GM12878 (cell line): ENCODE results near the gene CUL4A. TPM values are rescaled to one million over a fixed set of nuclear protein-coding genes. Genes with fewer than 3 reads are reported as not detected.

ENCODE experiments used
- CREM ChIP-seq: IDR thresholded peaks from 2 replicates; pipeline ENCODE4 v1.6.1; 2014; ENCODE audit warnings: antibody characterized with exemption, low read depth
- EED ChIP-seq: sonication (generic); IDR thresholded peaks from 2 replicates; pipeline ENCODE4 v1.6.1; 2016; ENCODE audit warnings: antibody characterized with exemption, low read depth
- ESRRA ChIP-seq: IDR thresholded peaks from 2 replicates; pipeline ENCODE4 v1.6.1; 2012; ENCODE audit warnings: mild to moderate bottlenecking, low read length, improper control_type of control experiment
- GABPA ChIP-seq: IDR thresholded peaks from 2 replicates; pipeline ENCODE4 v1.6.1; 2014; ENCODE audit warnings: antibody characterized with exemption, low read depth, mild to moderate bottlenecking, inconsistent platforms
- HDGF ChIP-seq: fragments of 450-650 bp; IDR thresholded peaks from 2 replicates; pipeline ENCODE4 v1.6.1; 2016; ENCODE audit warnings: antibody characterized with exemption
- HSF1 ChIP-seq: fragments of 150-350 bp; IDR thresholded peaks from 2 replicates; pipeline ENCODE4 v1.6.1; 2014; ENCODE audit warnings: mild to moderate bottlenecking, low read depth, low read length
- IKZF1 ChIP-seq: fragments of 450-650 bp; conservative IDR thresholded peaks from 2 replicates; pipeline ENCODE4 v1.6.1; 2017; ENCODE audit warnings: antibody characterized with exemption, mild to moderate bottlenecking
- IKZF2 ChIP-seq, 2 experiments: fragments of 450-650 bp; IDR thresholded peaks; 2 replicates each; pipeline ENCODE4 v1.6.1; 2017; ENCODE audit warnings: mild to moderate bottlenecking in 2 of 2, moderate library complexity in 2 of 2
- JUNB ChIP-seq: IDR thresholded peaks from 2 replicates; pipeline ENCODE4 v1.6.1; 2016; ENCODE audit warnings: antibody characterized with exemption, mild to moderate bottlenecking
- KDM1A ChIP-seq: fragments of 200-600 bp; sonication (generic); IDR thresholded peaks from 2 replicates; pipeline ENCODE4 v1.6.1; 2016; ENCODE audit warnings: borderline replicate concordance
- MEF2A ChIP-seq: IDR thresholded peaks from 2 replicates; pipeline ENCODE4 v1.6.1; 2011; ENCODE audit warnings: low read depth, mild to moderate bottlenecking, low read length, moderate library complexity; ENCODE audit not compliant: insufficient read depth
- MEF2B ChIP-seq: fragments of 450-650 bp; IDR thresholded peaks from 2 replicates; pipeline ENCODE4 v1.6.1; 2018; ENCODE audit warnings: mild to moderate bottlenecking, moderate library complexity; ENCODE audit not compliant: partially characterized antibody, poor library complexity, severe bottlenecking
- NR2F1 ChIP-seq: fragments of 450-650 bp; conservative IDR thresholded peaks from 2 replicates; pipeline ENCODE4 v1.6.1; 2017; ENCODE audit warnings: mild to moderate bottlenecking
- PAX5 ChIP-seq: IDR thresholded peaks from 2 replicates; pipeline ENCODE4 v1.6.1; 2011; ENCODE audit warnings: low read depth, low read length, borderline replicate concordance
- PBX3 ChIP-seq: IDR thresholded peaks from 2 replicates; pipeline ENCODE4 v1.6.1; 2011; ENCODE audit warnings: mild to moderate bottlenecking, low read depth, low read length, moderate library complexity; ENCODE audit not compliant: insufficient replicate concordance
- POLR2A ChIP-seq: IDR thresholded peaks from 2 replicates; pipeline ENCODE4 v1.6.1; 2011; ENCODE audit warnings: low read depth, mild to moderate bottlenecking, low read length
- RAD21 ChIP-seq: IDR thresholded peaks from 2 replicates; pipeline ENCODE4 v1.6.1; 2011; ENCODE audit warnings: mild to moderate bottlenecking, low read depth, low read length, moderate library complexity; ENCODE audit not compliant: insufficient read depth
- RB1 ChIP-seq: fragments of 450-650 bp; formaldehyde crosslinking; IDR thresholded peaks from 2 replicates; pipeline ENCODE4 v1.6.1; 2017; ENCODE audit warnings: mild to moderate bottlenecking, borderline replicate concordance
- SIN3A ChIP-seq: IDR thresholded peaks from 2 replicates; pipeline ENCODE4 v1.6.1; 2012; ENCODE audit warnings: low read depth, low read length, improper control_type of control experiment
- SMAD1 ChIP-seq: fragments of 450-650 bp; IDR thresholded peaks from 2 replicates; pipeline ENCODE4 v1.6.1; 2018; ENCODE audit warnings: mild to moderate bottlenecking, low read depth; ENCODE audit not compliant: partially characterized antibody
- SPI1 ChIP-seq: IDR thresholded peaks from 2 replicates; pipeline ENCODE4 v1.6.1; 2011; ENCODE audit warnings: low read depth, mild to moderate bottlenecking, low read length, moderate library complexity, borderline replicate concordance; ENCODE audit not compliant: insufficient read depth
- YY1 ChIP-seq: IDR thresholded peaks from 2 replicates; pipeline ENCODE4 v1.6.1; 2011; ENCODE audit warnings: low read depth, mild to moderate bottlenecking, low read length
- polyA plus RNA-seq, 11 experiments: library from polyadenylated mRNA; depleted of rRNA in 4 of 11; unstranded in 6 of 11; stranded (reverse) in 5 of 11; fragments of >200 nt; fragmentation: Nextera tagmentation in 4 of 11; fragmentation: Illumina TruSeq in 1 of 11; extraction: Ambion mirVana in 4 of 11; extraction: Trizol in 1 of 11; gene quantifications; 1 replicate in 1 of 11; 2 replicates in 10 of 11; pipeline versions ENCODE4 v1.2.1 to v1.2.3, GENCODE V29; 2011 to 2016; ENCODE audit warnings: inconsistent platforms in 2 of 11, missing spikeins in 2 of 11, low read depth in 1 of 11
- total RNA-seq, 4 experiments: library from RNA; depleted of rRNA in 3 of 4; stranded (reverse); fragments of >200 nt in 3 of 4; fragmentation: Illumina TruSeq in 1 of 4; extraction: Trizol in 1 of 4; gene quantifications; 2 replicates each; pipeline versions ENCODE4 v1.2.1 to v1.2.3, GENCODE V29; 2013 to 2021
- TF ChIP-seq, protein P1 (sequence below): fragments of 450-650 bp; IDR thresholded peaks from 2 replicates; pipeline ENCODE4 v1.6.1; 2014; ENCODE audit warnings: mild to moderate bottlenecking
- TF ChIP-seq, protein P2 (sequence below): IDR thresholded peaks from 2 replicates; pipeline ENCODE4 v1.6.1; 2012; ENCODE audit warnings: low read depth, low read length, improper control_type of control experiment
- TF ChIP-seq, protein P3 (sequence below): fragments of 150-350 bp; IDR thresholded peaks from 2 replicates; pipeline ENCODE4 v1.6.1; 2016; ENCODE audit warnings: low read depth, low read length

Gene CUL4A
- total and polyA plus RNA-seq, 10 of the 15 experiments (the other 5 are each of a cell fraction or from before 2014, with no cell fraction given), result 19.7 to 74.3 (median 55.6) TPM

GRCh38 chr13:113299951-113300350, 90.5 kb downstream of the CUL4A start (continued):
- TF ChIP-seq PBX3, result no peak
- TF ChIP-seq MEF2A, result peak; percentile 56; the same call in 1 of the 2 replicates
- TF ChIP-seq SPI1, result peak; percentile 50; the same call in 1 of the 2 replicates
- peak; percentile 60 for TF ChIP-seq JUNB
- peak; percentile 63; the same call in 1 of the 2 replicates for TF ChIP-seq CREM
- no peak for TF ChIP-seq SMAD1
- TF ChIP-seq RB1, result no peak
- 0 out of 4 replicates have a peak, but pooled peaks have one; percentile 12 to 20 for TF ChIP-seq IKZF2 (IDR thresholded peaks at IDR 0.05)
- TF ChIP-seq, protein P1, sequence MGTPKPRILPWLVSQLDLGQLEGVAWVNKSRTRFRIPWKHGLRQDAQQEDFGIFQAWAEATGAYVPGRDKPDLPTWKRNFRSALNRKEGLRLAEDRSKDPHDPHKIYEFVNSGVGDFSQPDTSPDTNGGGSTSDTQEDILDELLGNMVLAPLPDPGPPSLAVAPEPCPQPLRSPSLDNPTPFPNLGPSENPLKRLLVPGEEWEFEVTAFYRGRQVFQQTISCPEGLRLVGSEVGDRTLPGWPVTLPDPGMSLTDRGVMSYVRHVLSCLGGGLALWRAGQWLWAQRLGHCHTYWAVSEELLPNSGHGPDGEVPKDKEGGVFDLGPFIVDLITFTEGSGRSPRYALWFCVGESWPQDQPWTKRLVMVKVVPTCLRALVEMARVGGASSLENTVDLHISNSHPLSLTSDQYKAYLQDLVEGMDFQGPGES, result no peak
- TF ChIP-seq IKZF1, result peak; percentile 49; the same call in 1 of the 2 replicates
- peak; percentile 62; the same call in 1 of the 2 replicates for TF ChIP-seq PAX5
- no peak for TF ChIP-seq KDM1A
- TF ChIP-seq SIN3A, result no peak
- no peak for TF ChIP-seq GABPA
- TF ChIP-seq POLR2A, result no peak
- TF ChIP-seq MEF2B, result no peak
- no peak for TF ChIP-seq YY1
- TF ChIP-seq, protein P2, sequence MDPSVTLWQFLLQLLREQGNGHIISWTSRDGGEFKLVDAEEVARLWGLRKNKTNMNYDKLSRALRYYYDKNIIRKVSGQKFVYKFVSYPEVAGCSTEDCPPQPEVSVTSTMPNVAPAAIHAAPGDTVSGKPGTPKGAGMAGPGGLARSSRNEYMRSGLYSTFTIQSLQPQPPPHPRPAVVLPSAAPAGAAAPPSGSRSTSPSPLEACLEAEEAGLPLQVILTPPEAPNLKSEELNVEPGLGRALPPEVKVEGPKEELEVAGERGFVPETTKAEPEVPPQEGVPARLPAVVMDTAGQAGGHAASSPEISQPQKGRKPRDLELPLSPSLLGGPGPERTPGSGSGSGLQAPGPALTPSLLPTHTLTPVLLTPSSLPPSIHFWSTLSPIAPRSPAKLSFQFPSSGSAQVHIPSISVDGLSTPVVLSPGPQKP, result no peak
- TF ChIP-seq, protein P3, sequence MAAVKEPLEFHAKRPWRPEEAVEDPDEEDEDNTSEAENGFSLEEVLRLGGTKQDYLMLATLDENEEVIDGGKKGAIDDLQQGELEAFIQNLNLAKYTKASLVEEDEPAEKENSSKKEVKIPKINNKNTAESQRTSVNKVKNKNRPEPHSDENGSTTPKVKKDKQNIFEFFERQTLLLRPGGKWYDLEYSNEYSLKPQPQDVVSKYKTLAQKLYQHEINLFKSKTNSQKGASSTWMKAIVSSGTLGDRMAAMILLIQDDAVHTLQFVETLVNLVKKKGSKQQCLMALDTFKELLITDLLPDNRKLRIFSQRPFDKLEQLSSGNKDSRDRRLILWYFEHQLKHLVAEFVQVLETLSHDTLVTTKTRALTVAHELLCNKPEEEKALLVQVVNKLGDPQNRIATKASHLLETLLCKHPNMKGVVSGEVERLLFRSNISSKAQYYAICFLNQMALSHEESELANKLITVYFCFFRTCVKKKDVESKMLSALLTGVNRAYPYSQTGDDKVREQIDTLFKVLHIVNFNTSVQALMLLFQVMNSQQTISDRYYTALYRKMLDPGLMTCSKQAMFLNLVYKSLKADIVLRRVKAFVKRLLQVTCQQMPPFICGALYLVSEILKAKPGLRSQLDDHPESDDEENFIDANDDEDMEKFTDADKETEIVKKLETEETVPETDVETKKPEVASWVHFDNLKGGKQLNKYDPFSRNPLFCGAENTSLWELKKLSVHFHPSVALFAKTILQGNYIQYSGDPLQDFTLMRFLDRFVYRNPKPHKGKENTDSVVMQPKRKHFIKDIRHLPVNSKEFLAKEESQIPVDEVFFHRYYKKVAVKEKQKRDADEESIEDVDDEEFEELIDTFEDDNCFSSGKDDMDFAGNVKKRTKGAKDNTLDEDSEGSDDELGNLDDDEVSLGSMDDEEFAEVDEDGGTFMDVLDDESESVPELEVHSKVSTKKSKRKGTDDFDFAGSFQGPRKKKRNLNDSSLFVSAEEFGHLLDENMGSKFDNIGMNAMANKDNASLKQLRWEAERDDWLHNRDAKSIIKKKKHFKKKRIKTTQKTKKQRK, result no peak
- peak; percentile 89 for TF ChIP-seq NR2F1
- TF ChIP-seq EED, result 0 out of 2 replicates have a peak, but pooled peaks have one; percentile 20
- TF ChIP-seq HSF1, result no peak
- no peak for TF ChIP-seq RAD21
- TF ChIP-seq ESRRA, result no peak
- TF ChIP-seq HDGF, result no peak
